HG02938 (cell line): ENCODE data around the gene GLB1L.

Experiments
- ATAC-seq: cut with Tn5 transposase; IDR thresholded peaks from one replicate; pipeline ENCODE4 v1.9.1; 2021; ENCODE audit warnings: mild to moderate bottlenecking, moderate library complexity; ENCODE audit not compliant: unreplicated experiment

The GLB1L gene

DNA sequence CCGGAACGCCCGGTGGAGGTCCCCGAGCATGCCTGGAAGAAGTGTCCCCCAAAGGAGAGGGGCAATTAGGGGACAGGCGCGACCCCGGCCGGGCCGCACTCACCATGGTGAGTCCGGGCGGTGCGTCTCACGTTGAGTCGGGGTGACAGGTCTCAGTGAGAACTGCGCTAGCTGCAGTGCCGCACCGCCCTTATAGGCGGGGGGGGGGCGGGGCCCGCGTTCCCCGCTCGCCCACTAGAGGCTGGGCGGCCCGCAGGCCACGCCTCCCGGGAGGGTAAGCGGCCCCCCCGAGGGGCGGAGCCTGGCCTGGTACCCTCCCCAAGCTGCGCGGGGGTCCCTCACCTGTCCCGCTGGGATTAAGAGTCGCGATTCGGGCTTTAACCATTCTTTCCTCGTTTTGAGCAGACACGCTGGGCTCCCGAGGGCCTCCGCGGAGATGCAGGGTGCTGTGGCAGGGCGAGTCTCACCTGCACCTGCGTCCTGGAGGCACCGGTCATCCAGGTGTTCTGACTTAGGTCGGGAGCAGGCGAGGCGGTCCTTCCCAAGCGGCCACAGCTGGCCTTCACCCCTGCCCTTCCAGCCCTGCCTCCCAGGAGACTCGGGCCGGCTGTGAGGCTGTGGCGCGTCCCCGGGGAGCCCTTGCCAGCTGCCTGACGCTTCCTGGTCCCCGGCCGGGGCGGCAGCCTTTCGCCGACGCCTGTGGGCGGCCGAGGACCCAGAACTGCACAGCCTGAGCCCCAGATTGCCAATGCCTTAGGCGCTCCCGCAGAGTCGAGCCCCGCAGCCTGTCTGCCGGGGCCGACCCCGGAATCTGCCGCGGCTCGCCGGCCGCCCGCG lies 8.7 kb upstream of the GLB1L start, which contains the start of gene TUBA4A:
Gene TUBA4A (minus strand): TSS at position 166 of the 837 bp plus-strand sequence. CDS start 60 bp downstream, at position 106.
- peak; percentile 46 for ATAC-seq

DNA sequence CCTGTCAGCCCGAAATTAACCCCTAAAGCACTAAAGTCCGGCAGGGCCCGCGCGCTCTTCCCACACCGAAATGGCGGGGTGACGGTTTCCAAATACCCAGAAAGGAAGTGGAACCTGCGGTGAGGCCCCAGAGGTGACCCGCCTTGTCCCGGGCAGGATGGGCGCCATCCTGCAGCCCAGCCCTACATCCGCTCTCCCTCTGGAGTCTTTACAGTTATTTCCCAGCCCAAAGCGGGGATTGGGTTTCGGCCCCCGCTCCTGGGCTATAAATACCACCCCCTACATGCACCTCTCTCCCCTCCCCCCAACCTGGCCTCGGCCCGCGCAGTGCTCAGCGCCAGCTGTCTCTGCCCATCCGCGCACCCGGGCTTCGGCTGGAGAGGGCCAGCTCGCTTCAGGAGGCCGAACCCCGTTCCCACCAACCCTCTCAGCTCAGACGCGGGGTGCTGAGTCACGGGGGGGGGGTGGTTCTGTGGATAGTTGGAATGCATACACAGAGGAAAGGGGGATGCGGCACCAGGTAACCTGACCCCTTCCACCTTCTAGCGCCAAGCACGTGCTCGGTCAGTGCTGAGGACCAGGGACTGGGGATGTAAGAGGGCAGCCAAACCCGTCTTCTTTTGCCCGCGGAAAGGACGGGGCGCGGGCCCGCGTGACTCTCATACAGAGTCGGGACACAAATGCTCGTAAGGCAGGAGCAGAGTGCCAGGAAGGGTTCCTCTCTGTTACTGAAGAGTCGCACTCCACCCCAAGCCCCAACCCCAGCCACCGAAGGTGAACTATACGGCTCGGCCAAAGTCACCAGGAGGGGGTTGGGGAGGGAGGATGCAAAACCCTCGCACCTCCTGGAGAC lies 7.9 kb upstream of the GLB1L start, which contains the start of gene TUBA4B:
Gene TUBA4B (plus strand): TSS at position 344 of the 853 bp plus-strand sequence. CDS start 165 bp downstream, at position 509.
- ATAC-seq = peak; percentile 12

DNA sequence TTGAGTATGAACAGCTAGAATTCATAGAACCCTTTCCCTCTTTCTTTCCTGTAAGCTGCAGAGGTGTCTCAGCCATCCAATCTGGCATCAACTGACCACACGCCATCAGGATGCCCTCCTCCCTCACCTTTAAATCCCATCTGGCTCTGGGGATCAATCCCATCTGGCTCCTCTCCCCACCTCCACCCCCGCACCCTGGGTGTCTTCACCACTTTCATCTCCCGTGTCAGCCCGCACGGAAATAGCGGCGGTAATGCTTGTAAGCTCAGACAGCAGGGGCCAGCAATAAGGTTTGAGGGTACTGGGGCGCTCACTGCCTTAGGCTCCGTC lies 7.3 kb upstream of the GLB1L start:
- no peak for ATAC-seq

DNA sequence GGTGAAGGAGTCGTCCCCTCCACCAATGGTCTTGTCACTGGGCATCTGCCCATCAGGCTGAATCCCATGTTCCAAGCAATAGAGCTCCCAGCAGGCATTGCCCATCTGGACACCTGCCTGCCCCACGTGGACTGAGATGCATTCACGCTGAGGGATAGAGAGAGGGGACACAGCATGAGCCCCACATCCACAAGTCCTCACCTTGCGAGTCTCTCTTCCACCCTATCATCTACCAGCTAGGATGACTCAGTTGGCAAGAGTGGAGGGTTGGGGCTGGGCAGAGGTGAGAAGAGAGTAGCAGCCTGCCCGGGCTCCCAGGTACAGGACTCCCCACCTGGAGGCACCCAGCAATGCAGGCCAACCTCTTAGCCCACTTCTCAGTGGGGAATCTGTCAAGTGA lies 6.8 kb upstream of the GLB1L start:
- ATAC-seq = no peak

DNA sequence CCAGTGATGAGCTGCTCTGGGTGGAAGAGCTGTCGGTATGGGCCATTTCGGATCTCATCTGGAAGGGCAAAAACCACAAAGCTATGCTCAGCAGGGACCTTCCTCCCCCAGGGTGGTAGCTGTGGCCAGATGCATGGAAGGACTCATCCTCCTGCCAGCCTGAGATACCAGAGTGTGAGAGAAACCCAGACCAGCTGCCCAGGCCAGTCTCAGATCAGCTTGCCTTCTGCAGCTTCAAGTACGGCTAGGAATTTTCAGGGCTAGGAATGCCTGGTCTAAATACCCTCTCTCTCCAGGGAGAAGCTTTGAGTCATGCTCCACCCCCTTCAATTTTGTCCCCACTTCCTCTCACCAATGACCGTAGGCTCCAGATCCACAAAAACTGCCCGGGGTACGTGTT lies 6.4 kb upstream of the GLB1L start:
- ATAC-seq = no peak

DNA sequence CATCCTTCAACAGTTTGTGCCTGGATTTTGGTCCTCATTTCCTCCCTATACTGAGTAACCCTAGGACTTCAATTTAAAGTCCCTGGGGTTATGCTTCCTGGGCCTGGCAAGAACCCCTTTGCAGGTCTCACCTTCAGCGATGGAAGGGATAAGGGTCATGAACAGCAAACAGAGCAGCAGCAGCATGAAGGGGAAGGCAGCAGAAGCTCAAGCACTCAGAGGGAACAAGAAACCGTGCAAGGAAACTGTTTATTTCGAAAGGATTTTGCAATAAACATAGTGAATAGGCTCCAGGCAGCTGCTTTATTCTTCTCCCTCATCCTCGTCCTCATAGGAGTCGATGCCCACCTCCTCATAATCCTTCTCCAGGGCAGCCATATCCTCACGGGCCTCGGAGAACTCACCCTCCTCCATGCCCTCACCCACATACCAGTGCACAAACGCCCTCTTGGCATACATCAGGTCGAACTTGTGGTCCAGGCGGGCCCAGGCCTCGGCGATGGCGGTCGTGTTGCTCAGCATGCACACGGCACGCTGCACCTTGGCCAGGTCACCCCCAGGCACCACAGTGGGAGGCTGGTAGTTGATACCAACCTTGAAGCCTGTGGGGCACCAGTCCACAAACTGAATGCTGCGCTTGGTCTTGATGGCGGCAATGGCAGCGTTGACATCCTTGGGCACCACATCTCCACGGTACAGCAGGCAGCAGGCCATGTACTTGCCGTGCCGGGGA lies 5.0 kb upstream of the GLB1L start:
- no peak for ATAC-seq

DNA sequence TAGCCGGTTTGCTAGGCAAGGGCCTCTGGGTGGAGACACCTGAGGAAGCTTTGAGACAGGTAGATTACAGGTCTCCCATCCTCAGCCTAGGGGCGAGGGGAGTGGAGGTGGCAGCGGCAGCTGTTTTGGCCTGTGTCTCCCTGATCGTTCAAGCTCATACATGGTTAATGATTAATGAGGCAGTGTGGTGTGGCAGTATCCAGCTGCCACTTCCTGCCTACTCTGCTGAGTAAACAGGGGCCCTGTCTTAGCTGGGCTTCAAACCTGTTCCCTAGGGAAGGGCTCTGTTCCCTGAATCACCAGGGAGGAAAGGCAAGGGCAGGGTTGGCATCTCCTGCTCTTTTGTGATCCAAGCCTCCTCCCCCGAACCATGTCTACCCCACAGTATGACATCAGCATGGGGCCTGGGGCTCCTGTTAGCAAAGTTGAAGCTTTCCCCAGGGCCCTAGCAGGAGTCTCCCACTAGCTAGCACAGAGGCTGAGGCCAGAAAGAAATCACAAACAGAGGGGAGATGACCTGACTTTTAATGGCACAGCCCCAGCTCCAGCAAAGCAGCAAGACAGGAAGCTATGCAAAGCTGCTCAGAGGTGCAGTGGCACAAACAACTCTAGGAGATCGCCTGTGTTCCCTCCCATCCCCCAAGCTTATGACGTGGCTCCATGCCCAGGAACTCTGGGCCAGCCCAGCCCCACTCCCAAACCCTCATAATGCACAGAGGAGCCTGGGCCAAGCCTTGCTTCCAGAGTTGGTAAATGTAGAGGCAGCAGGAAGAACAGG lies 4.1 kb upstream of the GLB1L start:
- peak; percentile 47 for ATAC-seq

DNA sequence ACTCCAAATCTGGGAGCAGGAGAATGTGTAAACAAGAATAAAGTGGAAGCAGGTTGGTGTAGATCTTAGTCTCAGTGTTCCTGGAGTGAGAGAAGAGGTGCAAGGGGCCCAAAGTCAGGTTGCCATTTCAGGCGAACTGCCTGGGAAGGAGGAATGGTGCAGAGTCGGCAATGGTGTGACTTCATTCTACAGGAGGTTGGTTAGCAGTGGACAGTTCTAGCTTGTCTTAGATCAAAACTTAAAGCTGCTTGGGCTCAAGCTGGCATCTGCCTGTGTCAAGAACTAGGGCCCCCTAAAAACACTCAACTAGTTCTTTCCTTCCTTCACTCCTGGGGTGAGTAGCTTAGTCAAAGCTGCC lies 3.6 kb upstream of the GLB1L start:
- ATAC-seq = no peak

DNA sequence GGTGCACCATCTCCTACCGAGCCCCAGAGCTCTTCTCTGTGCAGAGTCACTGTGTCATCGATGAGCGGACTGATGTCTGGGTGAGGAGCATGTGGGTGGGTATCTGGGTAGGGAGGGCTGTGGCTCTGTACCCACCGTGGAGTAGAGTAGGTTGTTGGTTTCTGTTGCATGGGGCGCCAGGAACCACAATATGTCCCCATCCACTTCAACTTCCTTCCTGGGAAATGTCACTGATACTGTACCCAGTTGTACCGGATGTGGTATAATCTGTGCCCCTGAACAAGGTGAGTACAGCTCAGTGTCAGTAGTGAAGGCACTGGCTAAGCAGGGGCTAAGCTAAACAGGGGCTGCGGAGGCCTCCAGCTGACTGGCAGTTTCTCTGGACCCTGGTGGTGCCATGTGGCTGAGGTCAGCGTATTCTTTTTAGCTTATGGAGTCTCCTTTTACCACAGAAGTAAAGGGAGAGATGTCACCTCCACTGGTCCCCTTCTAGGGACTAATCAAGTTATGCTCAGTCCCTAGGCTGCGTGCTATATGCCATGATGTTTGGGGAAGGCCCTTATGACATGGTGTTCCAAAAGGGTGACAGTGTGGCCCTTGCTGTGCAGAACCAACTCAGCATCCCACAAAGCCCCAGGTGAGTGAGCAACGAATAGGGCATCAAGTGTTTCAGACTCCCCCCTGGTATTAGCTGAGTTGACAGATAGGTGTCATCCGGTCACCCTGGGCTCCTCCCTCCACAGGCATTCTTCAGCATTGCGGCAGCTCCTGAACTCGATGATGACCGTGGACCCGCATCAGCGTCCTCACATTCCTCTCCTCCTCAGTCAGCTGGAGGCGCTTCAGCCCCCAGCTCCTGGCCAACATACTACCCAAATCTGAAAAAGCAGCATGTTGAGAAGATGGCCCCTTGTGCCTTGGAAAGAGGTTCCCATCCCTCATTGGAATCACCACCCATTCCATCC lies 2.7 kb upstream of the GLB1L start:
- ATAC-seq = no peak

DNA sequence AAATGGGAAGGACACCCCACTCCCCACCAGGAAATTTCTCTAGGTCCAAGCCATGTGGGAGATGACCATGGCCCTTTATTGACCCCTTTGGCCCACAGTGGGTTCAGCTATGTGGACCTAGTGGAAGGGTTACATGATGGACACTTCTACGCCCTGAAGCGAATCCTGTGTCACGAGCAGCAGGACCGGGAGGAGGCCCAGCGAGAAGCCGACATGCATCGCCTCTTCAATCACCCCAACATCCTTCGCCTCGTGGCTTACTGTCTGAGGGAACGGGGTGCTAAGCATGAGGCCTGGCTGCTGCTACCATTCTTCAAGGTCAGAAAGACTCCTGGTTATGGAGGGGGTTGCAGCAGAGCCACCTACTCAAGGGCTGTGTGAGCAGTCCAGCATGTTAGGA lies 1.3 kb upstream of the GLB1L start:
- ATAC-seq = no peak

DNA sequence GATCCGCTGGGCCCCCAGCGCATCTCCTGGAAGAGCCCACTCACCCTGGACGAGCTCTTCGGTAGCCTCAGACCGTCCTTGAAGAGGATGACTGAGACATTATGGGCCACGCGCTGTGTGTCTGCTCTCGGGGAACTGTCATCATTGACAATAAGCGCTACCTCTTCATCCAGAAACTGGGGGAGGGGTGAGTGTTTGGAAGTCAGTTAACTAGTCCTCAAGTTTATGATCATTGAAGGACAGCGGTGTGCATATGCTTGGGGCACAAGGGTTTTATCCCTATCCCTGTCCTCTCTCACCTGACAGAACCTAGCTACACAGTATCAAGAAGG lies 621 bp upstream of the GLB1L start:
- ATAC-seq = no peak

DNA sequence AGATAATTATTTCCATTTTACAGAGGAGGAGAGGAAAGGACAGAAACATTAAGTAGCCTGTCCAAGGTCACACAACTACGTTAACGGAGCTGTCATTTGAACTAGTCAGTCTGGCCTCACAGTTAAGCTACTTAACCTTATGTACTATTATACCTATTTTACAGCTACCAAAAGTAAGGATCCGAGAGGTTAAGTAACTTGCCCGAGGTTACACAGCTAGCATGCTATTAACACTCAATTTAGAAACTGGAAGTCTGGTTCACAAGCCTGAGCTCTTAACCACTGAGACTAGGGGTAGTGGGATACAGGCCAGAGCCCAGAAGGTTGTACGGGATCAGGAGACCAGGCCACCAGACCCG lies 476 bp downstream of the GLB1L start:
- no peak for ATAC-seq

DNA sequence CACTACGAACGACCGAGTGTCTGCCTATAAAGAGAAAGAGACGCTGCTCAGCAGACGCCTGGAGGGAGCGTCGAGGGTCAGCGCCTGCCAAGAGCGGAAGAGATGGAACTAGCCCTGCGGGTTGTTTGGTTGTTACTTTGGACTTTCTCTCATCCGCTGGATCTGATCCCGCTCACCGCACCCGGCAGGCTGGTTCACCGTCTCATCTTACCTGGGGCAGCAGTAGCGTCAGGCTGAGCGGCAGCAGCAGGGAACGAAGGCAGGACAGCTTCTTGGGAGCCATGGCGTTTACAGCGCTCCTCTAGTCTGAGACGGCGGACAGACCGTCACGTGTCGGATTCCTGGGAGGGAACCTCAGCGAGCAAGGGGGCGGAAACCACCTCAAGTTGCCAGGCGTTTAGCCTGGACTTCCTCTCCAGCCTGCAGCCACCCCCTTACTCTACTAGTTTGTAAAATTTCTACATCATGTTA lies 1.9 kb downstream of the GLB1L start:
- ATAC-seq = no peak

DNA sequence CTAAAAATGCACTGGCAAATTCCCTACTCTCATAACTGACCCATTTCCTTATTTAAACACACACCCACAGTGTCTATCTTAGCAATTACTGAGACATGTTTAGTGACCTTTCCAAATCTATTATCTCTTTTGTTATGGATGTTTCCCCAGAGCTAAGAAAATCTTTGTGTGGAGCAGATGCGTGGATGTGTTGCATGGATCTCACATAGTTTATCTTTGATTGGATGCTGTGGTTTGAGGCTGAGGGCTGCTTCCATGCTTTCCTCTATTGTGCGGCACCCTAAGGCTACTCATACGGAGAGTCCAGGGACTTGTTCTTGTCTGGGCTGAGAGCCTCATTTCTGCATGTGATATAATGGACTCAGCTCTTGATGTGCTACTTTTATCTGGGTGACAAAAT lies 10.9 kb downstream of the GLB1L start:
- ATAC-seq = no peak

DNA sequence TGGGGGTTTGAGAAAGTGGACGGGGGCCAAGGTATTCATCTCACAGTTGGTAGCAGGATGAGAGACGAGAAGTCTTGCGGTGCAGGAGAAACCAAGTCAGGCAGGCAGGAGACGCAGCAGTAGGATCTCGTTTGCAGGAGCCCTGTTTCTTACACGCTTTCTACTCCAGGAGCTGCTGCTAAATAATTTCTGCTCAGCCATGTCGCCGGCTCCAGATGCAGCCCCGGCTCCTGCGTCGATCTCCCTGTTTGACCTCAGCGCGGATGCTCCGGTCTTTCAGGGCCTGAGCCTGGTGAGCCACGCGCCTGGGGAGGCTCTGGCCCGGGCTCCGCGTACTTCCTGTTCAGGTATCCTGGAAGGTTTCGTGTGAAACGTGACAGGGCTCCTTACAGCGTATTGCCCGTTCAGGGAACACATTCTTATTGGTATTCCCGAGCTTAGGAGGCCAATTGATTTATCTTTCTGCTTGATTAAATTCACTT lies 15.1 kb downstream of the GLB1L start:
- peak; percentile 11 for ATAC-seq

DNA sequence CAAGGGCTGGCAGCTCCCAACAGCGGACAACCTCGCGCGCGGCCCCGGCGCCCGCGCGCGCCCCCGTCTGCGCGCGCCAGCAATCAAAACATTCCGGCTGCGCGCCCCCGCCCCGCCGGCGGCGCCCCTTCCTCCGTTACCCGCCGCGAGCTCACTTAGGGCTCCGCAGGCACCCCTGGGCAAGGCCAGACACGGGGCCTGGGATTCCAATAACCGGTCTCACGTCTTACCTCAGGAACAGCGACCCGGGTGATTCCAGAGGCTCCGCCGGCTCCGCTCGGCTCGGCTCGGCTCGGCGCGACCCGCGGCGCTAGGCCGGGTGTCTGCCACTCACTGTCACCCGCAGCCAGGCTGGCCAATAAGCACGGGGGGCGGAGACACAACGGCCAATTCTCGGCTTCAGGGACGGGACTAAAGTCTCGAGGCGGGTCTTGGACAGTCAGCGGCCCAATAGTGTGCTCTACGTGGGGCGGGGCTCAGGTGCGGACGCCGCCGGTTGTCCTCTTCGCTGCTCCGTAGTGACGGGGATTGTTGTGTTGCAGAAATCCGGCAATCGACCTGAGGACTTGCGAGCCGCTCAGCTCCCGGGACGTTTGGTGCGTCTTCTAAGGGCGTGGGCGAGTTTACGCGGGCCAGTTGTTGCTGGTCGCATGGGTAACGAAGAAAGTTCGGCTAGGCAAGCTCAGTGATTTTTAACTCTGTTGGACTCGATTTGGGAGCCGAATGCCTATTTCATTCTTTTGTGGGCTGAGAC lies 15.8 kb downstream of the GLB1L start, which contains the start of the genes ANKZF1 and ATG9A:
Gene ANKZF1 (plus strand): TSS at position 502 of the 754 bp plus-strand sequence. CDS start 452 bp downstream, outside the sequence.
Gene ATG9A (minus strand): TSS at position 332 of the 754 bp plus-strand sequence. CDS start 1,612 bp downstream, outside the sequence.
- peak; percentile 97 for ATAC-seq

DNA sequence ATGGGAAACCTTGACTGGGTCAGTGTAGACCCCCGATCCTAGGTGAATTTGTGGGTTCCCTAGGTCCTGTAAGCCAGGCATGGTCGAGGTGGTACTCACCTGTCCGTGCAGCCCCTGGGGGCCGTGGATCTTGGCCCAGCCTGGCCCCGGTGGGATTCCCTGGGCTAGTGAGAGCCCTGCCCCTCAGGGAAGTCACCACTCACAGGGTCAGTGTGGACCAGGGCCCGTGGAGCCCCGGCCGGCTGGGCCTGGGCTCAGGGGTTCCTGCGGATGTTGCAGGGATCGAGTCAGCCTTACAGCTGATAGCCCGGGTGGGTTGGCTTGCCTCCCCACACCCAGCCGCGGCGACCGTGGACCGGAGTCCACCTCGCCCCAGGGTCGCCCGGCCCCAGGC lies 16.3 kb downstream of the GLB1L start:
- ATAC-seq = no peak
